Measurements from ENCODE around the gene LCA5. TPM values are rescaled to one million over a fixed set of nuclear protein-coding genes. Genes with fewer than 3 reads are reported as not detected.

LCA5 gene
- total RNA-seq, 5 donors from 2014 or later (not counting 1 experiment from before 2014, with no cell fraction given), result 0.15 to 0.54 (median 0.21) TPM

DNA sequence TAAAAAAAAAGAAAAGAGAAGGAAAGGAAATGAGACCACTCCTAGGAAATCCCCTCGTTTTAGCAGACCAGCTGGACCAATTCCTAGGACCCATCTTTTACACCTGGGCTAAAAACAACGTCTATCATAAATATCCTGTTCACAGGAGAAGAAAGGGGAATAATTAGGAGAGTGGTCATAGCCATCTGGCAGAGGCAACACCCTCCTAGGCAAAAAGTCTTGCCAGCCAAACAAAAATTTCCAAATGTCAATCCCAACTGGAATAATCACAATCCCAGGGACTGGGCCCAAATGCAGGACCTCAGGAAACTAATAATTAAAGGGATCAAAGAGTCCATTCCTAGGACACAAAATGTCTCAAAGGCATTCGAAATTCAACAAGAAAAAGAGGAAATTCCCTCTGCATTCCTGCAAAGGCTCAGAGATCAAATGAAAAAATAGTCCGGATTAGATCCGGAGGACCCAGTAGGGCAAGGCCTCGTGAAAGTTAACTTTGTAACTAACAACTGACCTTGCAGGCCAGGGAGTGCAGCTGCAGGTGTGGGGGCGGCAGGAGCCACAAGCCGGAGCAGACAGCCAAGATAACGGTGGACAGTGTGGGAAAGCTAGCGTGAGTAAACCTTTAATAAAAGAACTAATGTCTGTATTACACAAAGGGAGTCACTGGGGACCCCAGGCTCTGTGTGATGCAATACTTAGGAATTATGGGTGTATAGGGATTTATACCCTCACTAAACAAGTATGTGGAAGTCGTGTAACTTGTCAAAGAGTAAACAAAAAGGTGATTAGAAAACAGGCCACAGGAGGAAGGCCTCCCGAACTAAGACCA is 11.7 kb downstream of the LCA5 start:
- H3K36me3 Mint-ChIP-seq, result peaks cover 4% of the 10 kb centered on the region
- H3K4me3 ChIP-seq (ENCODE audit: control insufficient read depth in 1 of 2, extremely low read depth in 1 of 2, low read length in 1 of 2), result no peak overlapping the region
- no peaks in the 10 kb centered on the region for H3K27me3 Mint-ChIP-seq
- 40% methylated on average over 1 of the region's 12 CpGs for WGBS (ENCODE audit: insufficient coverage)
- POLR2A ChIA-PET, result no interaction called here
- no peak overlapping the region for H3K27ac ChIP-seq (ENCODE audit: low read length)
- DNase-seq (no peak), ATAC-seq (replicated peaks in 1 of 4) (no peak)
- no peaks in the 10 kb centered on the region for H3K4me1 Mint-ChIP-seq
- no peaks in the 10 kb centered on the region for H3K9me3 ChIP-seq
- no peaks in the 10 kb centered on the region for H3K36me3 ChIP-seq (ENCODE audit: control insufficient read depth in 2 of 2, extremely low read depth in 1 of 2, insufficient read depth in 1 of 2, low read length in 1 of 2)
- H3K27me3 ChIP-seq (replicated peaks in 1 of 2; ENCODE audit: control insufficient read depth in 2 of 2, extremely low read depth in 1 of 2, insufficient read depth in 2 of 2, low read length in 1 of 2), result no peaks in the 10 kb centered on the region
- H3K4me1 ChIP-seq (ENCODE audit: control insufficient read depth in 1 of 2, extremely low read depth in 1 of 2, insufficient read depth in 2 of 2, low read length in 2 of 2), result no peaks in the 10 kb centered on the region
- CTCF ChIA-PET, result no interaction called here
- H3K4me3 Mint-ChIP-seq, result no peak overlapping the region
- peaks cover 0 to 3% (median 0%) of the 10 kb centered on the region in 3 donors for H3K9me3 Mint-ChIP-seq
- no peak overlapping the region for H3K27ac Mint-ChIP-seq

DNA sequence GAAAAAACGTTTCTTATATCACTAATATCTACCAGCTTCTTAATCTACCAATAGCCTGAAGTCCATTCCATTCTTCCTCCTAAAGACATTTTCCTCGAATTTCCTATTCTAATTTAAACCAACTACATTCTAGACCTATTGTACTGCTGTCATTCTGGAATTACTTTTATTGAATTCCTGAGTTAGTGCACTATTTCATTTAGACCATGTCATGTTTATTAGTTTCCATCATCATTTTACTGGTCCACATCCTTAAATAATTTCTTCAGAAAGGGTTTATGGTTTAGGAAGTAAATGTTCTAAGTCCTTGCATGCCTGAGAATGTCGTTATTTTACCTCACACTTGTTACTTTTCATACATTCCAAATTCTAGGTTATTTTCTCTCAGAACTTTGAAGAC is 13.2 kb downstream of the LCA5 start:
- WGBS (ENCODE audit: insufficient coverage), result no CpG with 5 or more reads among the region's 3 CpGs
- POLR2A ChIA-PET, result no interaction called here
- CTCF ChIA-PET, result no interaction called here
- Mint-ChIP-seq H3K27ac (no peak overlapping the region), H3K36me3 (peaks cover 4% of the 10 kb centered on the region), H3K9me3 (peaks cover 0 to under 1% (median 0%) of the 10 kb centered on the region in 3 donors), H3K4me1 (no peaks in the 10 kb centered on the region), H3K27me3 (no peaks in the 10 kb centered on the region), H3K4me3 (no peak overlapping the region)
- Histone ChIP-seq H3K27me3 (replicated peaks in 1 of 2; ENCODE audit: control insufficient read depth in 2 of 2, extremely low read depth in 1 of 2, insufficient read depth in 2 of 2, low read length in 1 of 2) (no peaks in the 10 kb centered on the region), H3K9me3 (no peaks in the 10 kb centered on the region), H3K4me3 (ENCODE audit: control insufficient read depth in 1 of 2, extremely low read depth in 1 of 2, low read length in 1 of 2) (no peak overlapping the region), H3K36me3 (ENCODE audit: control insufficient read depth in 2 of 2, extremely low read depth in 1 of 2, insufficient read depth in 1 of 2, low read length in 1 of 2) (no peaks in the 10 kb centered on the region), H3K4me1 (ENCODE audit: control insufficient read depth in 1 of 2, extremely low read depth in 1 of 2, insufficient read depth in 2 of 2, low read length in 2 of 2) (no peaks in the 10 kb centered on the region), H3K27ac (ENCODE audit: low read length) (no peak overlapping the region)
- no peak for DNase-seq
- ATAC-seq (replicated peaks in 1 of 4), result no peak

GRCh38 chr6:79522609-79523008 is 14.6 kb downstream of the LCA5 start:
- no peak for DNase-seq
- no peak overlapping the region for H3K4me3 Mint-ChIP-seq
- H3K4me1 ChIP-seq (ENCODE audit: control insufficient read depth in 1 of 2, extremely low read depth in 1 of 2, insufficient read depth in 2 of 2, low read length in 2 of 2), result no peaks in the 10 kb centered on the region
- no peaks in the 10 kb centered on the region for H3K27me3 Mint-ChIP-seq
- no peaks in the 10 kb centered on the region for H3K9me3 Mint-ChIP-seq
- no peak overlapping the region for H3K4me3 ChIP-seq (ENCODE audit: control insufficient read depth in 1 of 2, extremely low read depth in 1 of 2, low read length in 1 of 2)
- POLR2A ChIA-PET, result no interaction called here
- no CpG with 5 or more reads among the region's 3 CpGs for WGBS (ENCODE audit: insufficient coverage)
- H3K4me1 Mint-ChIP-seq, result no peaks in the 10 kb centered on the region
- no peaks in the 10 kb centered on the region for H3K27me3 ChIP-seq (replicated peaks in 1 of 2; ENCODE audit: control insufficient read depth in 2 of 2, extremely low read depth in 1 of 2, insufficient read depth in 2 of 2, low read length in 1 of 2)
- H3K27ac Mint-ChIP-seq, result no peak overlapping the region
- no peak overlapping the region for H3K27ac ChIP-seq (ENCODE audit: low read length)
- CTCF ChIA-PET, result no interaction called here
- H3K9me3 ChIP-seq, result no peaks in the 10 kb centered on the region
- H3K36me3 ChIP-seq (ENCODE audit: control insufficient read depth in 2 of 2, extremely low read depth in 1 of 2, insufficient read depth in 1 of 2, low read length in 1 of 2), result no peaks in the 10 kb centered on the region
- no peak for ATAC-seq (replicated peaks in 1 of 4)
- H3K36me3 Mint-ChIP-seq, result peaks cover 4% of the 10 kb centered on the region

- no CpG with 5 or more reads among the region's 1 CpG for WGBS (ENCODE audit: insufficient coverage)
- no peak overlapping the region for H3K27ac Mint-ChIP-seq
- no peaks in the 10 kb centered on the region for H3K27me3 ChIP-seq (replicated peaks in 1 of 2; ENCODE audit: control insufficient read depth in 2 of 2, extremely low read depth in 1 of 2, insufficient read depth in 2 of 2, low read length in 1 of 2)
- H3K36me3 ChIP-seq (ENCODE audit: control insufficient read depth in 2 of 2, extremely low read depth in 1 of 2, insufficient read depth in 1 of 2, low read length in 1 of 2), result no peaks in the 10 kb centered on the region
- ChIA-PET POLR2A (no interaction called here), CTCF (no interaction called here)
- H3K36me3 Mint-ChIP-seq, result peaks cover under 1% of the 10 kb centered on the region
- H3K9me3 Mint-ChIP-seq, result no peaks in the 10 kb centered on the region
- no peaks in the 10 kb centered on the region for H3K9me3 ChIP-seq
- no peak overlapping the region for H3K27ac ChIP-seq (ENCODE audit: low read length)
- no peaks in the 10 kb centered on the region for H3K27me3 Mint-ChIP-seq
- H3K4me1 Mint-ChIP-seq, result no peaks in the 10 kb centered on the region
- H3K4me1 ChIP-seq (ENCODE audit: control insufficient read depth in 1 of 2, extremely low read depth in 1 of 2, insufficient read depth in 2 of 2, low read length in 2 of 2), result no peaks in the 10 kb centered on the region
- no peak overlapping the region for H3K4me3 Mint-ChIP-seq
- ATAC-seq (replicated peaks in 1 of 4), result no peak
- no peak for DNase-seq
- H3K4me3 ChIP-seq (ENCODE audit: control insufficient read depth in 1 of 2, extremely low read depth in 1 of 2, low read length in 1 of 2), result no peak overlapping the region
Measured at GRCh38 chr6:79520534-79520933, 16.7 kb downstream of the LCA5 start.

DNA sequence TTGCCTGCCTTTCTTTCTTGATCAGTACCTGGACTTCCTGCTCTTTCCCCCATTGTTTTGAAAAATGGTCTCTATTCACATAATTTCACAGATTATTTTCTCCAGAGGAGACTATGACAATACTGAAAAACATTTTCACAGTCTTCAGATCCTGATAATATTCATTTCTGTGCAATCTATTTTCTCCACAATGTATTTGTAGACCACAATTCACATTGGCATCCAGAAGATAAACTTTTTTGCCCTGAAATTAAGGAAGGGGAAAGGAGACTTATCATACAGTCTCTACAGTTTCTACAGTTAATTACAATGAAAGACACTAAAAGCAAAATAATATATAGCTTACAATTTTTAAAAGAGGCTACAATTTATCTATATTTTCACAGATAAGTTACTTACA is 18.4 kb downstream of the LCA5 start:
- CTCF ChIA-PET, result no interaction called here
- H3K36me3 ChIP-seq (ENCODE audit: control insufficient read depth in 2 of 2, extremely low read depth in 1 of 2, insufficient read depth in 1 of 2, low read length in 1 of 2), result no peaks in the 10 kb centered on the region
- no peaks in the 10 kb centered on the region for H3K27me3 ChIP-seq (replicated peaks in 1 of 2; ENCODE audit: control insufficient read depth in 2 of 2, extremely low read depth in 1 of 2, insufficient read depth in 2 of 2, low read length in 1 of 2)
- no peak overlapping the region for H3K4me3 ChIP-seq (ENCODE audit: control insufficient read depth in 1 of 2, extremely low read depth in 1 of 2, low read length in 1 of 2)
- H3K27ac Mint-ChIP-seq, result no peak overlapping the region
- no peak for ATAC-seq (replicated peaks in 1 of 4)
- H3K4me1 Mint-ChIP-seq, result no peaks in the 10 kb centered on the region
- DNase-seq, result no peak
- POLR2A ChIA-PET, result no interaction called here
- no peaks in the 10 kb centered on the region for H3K4me1 ChIP-seq (ENCODE audit: control insufficient read depth in 1 of 2, extremely low read depth in 1 of 2, insufficient read depth in 2 of 2, low read length in 2 of 2)
- no peaks in the 10 kb centered on the region for H3K27me3 Mint-ChIP-seq
- no peaks in the 10 kb centered on the region for H3K9me3 ChIP-seq
- H3K9me3 Mint-ChIP-seq, result no peaks in the 10 kb centered on the region
- H3K4me3 Mint-ChIP-seq, result no peak overlapping the region
- H3K36me3 Mint-ChIP-seq, result no peaks in the 10 kb centered on the region
- H3K27ac ChIP-seq (ENCODE audit: low read length), result no peak overlapping the region

GRCh38 chr6:79515436-79515835 is 21.8 kb downstream of the LCA5 start:
- Histone ChIP-seq H3K27ac (ENCODE audit: low read length) (no peak overlapping the region), H3K4me1 (ENCODE audit: control insufficient read depth in 1 of 2, extremely low read depth in 1 of 2, insufficient read depth in 2 of 2, low read length in 2 of 2) (no peaks in the 10 kb centered on the region), H3K9me3 (no peaks in the 10 kb centered on the region), H3K36me3 (ENCODE audit: control insufficient read depth in 2 of 2, extremely low read depth in 1 of 2, insufficient read depth in 1 of 2, low read length in 1 of 2) (no peaks in the 10 kb centered on the region), H3K4me3 (ENCODE audit: control insufficient read depth in 1 of 2, extremely low read depth in 1 of 2, low read length in 1 of 2) (no peak overlapping the region), H3K27me3 (replicated peaks in 1 of 2; ENCODE audit: control insufficient read depth in 2 of 2, extremely low read depth in 1 of 2, insufficient read depth in 2 of 2, low read length in 1 of 2) (no peaks in the 10 kb centered on the region)
- POLR2A ChIA-PET, result no interaction called here
- no peak for DNase-seq
- CTCF ChIA-PET, result no interaction called here
- Mint-ChIP-seq H3K4me1 (no peaks in the 10 kb centered on the region), H3K36me3 (no peaks in the 10 kb centered on the region), H3K27ac (no peak overlapping the region), H3K9me3 (peaks cover 0 to 3% (median 0%) of the 10 kb centered on the region in 3 donors), H3K4me3 (no peak overlapping the region), H3K27me3 (no peaks in the 10 kb centered on the region)
- ATAC-seq (replicated peaks in 1 of 4), result no peak
- no CpG with 5 or more reads among the region's 1 CpG for WGBS (ENCODE audit: insufficient coverage)
